Measurements from ENCODE around the gene USP11. TPM values are rescaled to one million over a fixed set of nuclear protein-coding genes. Genes with fewer than 3 reads are reported as not detected.
A peak's percentile ranks its signal among the peaks of the same experiment; 100 is the strongest.

USP11 gene
- total and polyA plus RNA-seq, 10 donors = 19.9 to 91.5 (median 58.7) TPM

DNA sequence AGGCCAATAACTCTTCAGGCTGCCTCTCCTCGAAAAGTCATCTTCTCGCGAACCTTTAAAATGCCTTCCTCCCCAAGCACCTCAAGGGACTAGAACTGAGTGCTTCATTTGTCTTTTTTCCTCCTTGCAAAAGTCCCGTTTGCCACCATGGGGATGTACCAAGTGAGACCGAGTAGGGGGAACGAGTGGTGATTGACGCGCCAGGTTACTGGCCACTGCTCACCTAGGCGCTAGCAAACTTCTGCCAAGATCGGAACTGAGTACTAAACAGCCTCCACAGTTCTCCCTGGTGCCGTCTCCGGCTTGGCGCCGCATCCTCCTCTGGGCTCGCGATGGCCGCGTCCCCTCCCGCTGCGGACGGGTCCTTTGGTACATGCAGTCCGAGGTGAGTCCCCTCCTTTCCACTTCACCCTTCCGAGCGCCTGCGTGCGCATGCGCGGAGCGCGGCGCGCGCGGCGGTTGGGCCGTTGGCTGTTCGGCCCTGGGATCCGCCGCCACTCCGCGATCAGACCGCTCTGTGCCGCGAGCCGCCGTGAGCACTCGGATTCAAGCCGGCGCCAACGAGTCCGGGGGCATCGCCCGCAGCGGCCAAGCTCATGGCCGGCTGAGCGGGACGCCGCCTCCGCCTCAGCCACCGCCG, 14.4 kb upstream of the USP11 start, which contains the start of gene CDK16:
TSS of gene CDK16 (plus strand) at position 402 of the 640 bp plus-strand sequence. CDS start 4,877 bp downstream, outside the sequence.
- H3K27me3 ChIP-seq (replicated peaks in 1 of 7) = no peaks in the 10 kb centered on the region
- intact Hi-C loops (cut with DNase I; ENCODE audit: low total_unique reads) = no loop called here
- peak; percentile 96 for DNase-seq
- H3K36me3 ChIP-seq = peaks cover 0 to 42% (median 33%) of the 10 kb centered on the region in 6 donors
- no peaks in the 10 kb centered on the region for H3K9me3 ChIP-seq
- peak within 1 kb of the TSS; percentile 95 to 99 (median 98) for H3K27ac ChIP-seq
- H3K4me1 ChIP-seq = peaks cover 16 to 45% (median 31%) of the 10 kb centered on the region in 6 donors
- H3K4me3 ChIP-seq = peak within 1 kb of the TSS; percentile 54 to 96 (median 73)
- TF ChIP-seq POLR2A (IDR thresholded peaks at IDR 0.05) (peak; percentile 7 to 76 (median 9)), POLR2AphosphoS5 (IDR thresholded peaks at IDR 0.05) (peak; percentile 94 to 97 (median 95))
- TF ChIP-seq, protein P1, sequence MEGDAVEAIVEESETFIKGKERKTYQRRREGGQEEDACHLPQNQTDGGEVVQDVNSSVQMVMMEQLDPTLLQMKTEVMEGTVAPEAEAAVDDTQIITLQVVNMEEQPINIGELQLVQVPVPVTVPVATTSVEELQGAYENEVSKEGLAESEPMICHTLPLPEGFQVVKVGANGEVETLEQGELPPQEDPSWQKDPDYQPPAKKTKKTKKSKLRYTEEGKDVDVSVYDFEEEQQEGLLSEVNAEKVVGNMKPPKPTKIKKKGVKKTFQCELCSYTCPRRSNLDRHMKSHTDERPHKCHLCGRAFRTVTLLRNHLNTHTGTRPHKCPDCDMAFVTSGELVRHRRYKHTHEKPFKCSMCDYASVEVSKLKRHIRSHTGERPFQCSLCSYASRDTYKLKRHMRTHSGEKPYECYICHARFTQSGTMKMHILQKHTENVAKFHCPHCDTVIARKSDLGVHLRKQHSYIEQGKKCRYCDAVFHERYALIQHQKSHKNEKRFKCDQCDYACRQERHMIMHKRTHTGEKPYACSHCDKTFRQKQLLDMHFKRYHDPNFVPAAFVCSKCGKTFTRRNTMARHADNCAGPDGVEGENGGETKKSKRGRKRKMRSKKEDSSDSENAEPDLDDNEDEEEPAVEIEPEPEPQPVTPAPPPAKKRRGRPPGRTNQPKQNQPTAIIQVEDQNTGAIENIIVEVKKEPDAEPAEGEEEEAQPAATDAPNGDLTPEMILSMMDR (IDR thresholded peaks at IDR 0.05 in 8 of 11, conservative IDR thresholded peaks at IDR 0.05 in 3 of 11) = peak in 2 of 11 experiments; percentile 16 to 20
- WGBS, 5 donors = 0 to 2% (median 0%) methylated on average over 21 to 61 of the region's 61 CpGs

DNA sequence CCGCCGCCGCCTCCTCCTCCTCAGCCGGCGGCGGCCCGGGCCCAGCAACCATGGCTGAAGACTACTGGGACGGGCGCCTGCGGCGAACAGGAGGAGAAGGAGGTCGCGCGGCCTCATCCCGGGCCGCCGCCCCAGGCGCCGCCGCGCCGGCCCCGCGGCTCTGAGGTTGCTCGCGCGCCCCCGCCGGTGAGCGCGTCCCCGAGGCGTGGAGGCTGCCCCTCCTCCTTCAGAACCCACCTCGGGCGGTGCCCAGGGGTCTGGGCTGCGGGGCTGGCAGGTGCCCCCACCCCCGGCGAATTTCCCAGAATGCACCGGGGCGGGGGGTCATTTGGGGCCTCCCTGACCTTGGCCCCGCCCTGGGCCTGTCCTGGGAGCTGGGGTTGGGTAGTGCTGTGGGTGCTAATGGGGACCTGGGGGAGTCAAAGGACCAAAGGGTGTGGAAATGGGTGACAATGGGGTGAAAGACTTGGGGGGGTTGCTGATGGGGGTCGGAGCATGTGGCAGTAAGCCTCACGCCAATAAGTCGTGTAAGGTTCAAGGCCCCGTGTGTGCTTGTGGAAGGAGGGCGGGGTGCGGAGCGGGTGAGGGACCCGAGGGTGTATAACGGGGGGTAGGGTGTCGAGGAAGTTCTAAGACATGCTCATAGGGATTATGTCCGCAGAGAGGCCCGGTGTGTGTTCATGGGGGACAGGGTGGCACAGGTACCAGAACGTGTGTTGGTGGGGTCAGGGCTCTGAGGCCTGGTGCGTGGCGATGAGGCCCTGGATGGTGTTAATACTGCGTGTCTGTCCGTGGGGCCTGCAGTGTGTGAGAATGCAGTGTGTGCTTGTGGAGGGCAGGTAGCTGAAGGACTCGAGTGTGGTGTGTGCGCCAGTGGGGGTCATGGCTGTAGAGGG, 13.6 kb upstream of the USP11 start:
- peak; percentile 93 for DNase-seq
- intact Hi-C loops (cut with DNase I; ENCODE audit: low total_unique reads) = no loop called here
- Histone ChIP-seq H3K27me3 (replicated peaks in 1 of 7) (no peaks in the 10 kb centered on the region), H3K27ac (peak overlapping the region; percentile 95 to 99 (median 98)), H3K4me1 (peaks cover 16 to 45% (median 31%) of the 10 kb centered on the region in 6 donors), H3K9me3 (no peaks in the 10 kb centered on the region), H3K36me3 (peaks cover 0 to 42% (median 33%) of the 10 kb centered on the region in 6 donors), H3K4me3 (peak overlapping the region; percentile 54 to 96 (median 73))
- no peak for TF ChIP-seq POLR2A (IDR thresholded peaks at IDR 0.05)
- WGBS, 5 donors = 1 to 14% (median 5%) methylated on average over 12 to 60 of the region's 60 CpGs

- WGBS, 5 donors = 47 to 74% (median 69%) methylated on average over 3 to 4 of the region's 4 CpGs
- peak; percentile 56 for DNase-seq
- H3K4me1 ChIP-seq = peaks cover 15 to 38% (median 26%) of the 10 kb centered on the region in 6 donors
- no peaks in the 10 kb centered on the region for H3K9me3 ChIP-seq
- H3K36me3 ChIP-seq = peaks cover 0 to 42% (median 37%) of the 10 kb centered on the region in 6 donors
- intact Hi-C loops (cut with DNase I; ENCODE audit: low total_unique reads) = no loop called here
- TF ChIP-seq POLR2AphosphoS5 (IDR thresholded peaks at IDR 0.05) = no peak
- no peak for TF ChIP-seq POLR2A (IDR thresholded peaks at IDR 0.05)
- TF ChIP-seq, protein P1 (IDR thresholded peaks at IDR 0.05 in 8 of 11, conservative IDR thresholded peaks at IDR 0.05 in 3 of 11) = no peak
- H3K27ac ChIP-seq = no peak overlapping the region
- no peaks in the 10 kb centered on the region for H3K27me3 ChIP-seq (replicated peaks in 1 of 7)
- no peak overlapping the region for H3K4me3 ChIP-seq
These were observed 11.1 kb upstream of the USP11 start for GRCh38 chrX:47221756-47222155.

- Histone ChIP-seq H3K4me3 (no peak overlapping the region), H3K9me3 (no peaks in the 10 kb centered on the region), H3K27me3 (replicated peaks in 1 of 7) (no peaks in the 10 kb centered on the region), H3K36me3 (peaks cover 0 to 53% (median 47%) of the 10 kb centered on the region in 6 donors), H3K27ac (no peak overlapping the region), H3K4me1 (peaks cover 11 to 31% (median 19%) of the 10 kb centered on the region in 6 donors)
- TF ChIP-seq, protein P1 (IDR thresholded peaks at IDR 0.05 in 8 of 11, conservative IDR thresholded peaks at IDR 0.05 in 3 of 11) = no peak
- TF ChIP-seq POLR2AphosphoS5 (IDR thresholded peaks at IDR 0.05) (no peak), POLR2A (IDR thresholded peaks at IDR 0.05) (no peak)
- 81 to 100% (median 92%) methylated on average over 4 to 10 of the region's 10 CpGs for WGBS, 5 donors
- intact Hi-C loops (cut with DNase I; ENCODE audit: low total_unique reads) = no loop called here
- DNase-seq = peak; percentile 66
These were observed 10.0 kb upstream of the USP11 start for GRCh38 chrX:47222751-47223350.
